ENCODE results near the gene MAP2K6.

DNA sequence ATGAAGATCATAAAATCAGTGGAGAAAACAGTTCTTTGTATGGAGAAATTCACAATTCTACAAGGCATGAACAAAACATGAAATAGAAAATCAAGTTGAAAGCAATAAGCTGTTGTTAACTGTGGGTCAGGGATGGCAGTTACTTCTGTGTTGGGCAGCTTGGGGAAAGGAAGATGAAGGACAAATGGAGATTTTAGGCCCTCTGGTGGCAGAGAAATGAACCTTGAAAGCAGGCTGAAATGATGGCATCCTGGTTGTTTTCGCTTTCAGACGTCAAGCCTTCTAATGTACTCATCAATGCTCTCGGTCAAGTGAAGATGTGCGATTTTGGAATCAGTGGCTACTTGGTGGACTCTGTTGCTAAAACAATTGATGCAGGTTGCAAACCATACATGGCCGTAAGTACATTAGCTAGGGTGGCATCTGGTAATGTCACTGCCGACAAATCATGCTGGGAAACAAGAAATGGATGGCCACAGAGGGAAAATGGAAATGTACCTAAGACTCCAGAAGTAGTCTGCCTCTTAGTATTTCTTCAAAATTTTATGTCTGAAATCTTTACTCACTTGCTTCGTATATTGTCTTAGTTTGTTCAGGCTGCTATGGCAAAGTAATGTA, 108.9 kb downstream of the MAP2K6 start:
- TF ChIP-seq, protein P1, sequence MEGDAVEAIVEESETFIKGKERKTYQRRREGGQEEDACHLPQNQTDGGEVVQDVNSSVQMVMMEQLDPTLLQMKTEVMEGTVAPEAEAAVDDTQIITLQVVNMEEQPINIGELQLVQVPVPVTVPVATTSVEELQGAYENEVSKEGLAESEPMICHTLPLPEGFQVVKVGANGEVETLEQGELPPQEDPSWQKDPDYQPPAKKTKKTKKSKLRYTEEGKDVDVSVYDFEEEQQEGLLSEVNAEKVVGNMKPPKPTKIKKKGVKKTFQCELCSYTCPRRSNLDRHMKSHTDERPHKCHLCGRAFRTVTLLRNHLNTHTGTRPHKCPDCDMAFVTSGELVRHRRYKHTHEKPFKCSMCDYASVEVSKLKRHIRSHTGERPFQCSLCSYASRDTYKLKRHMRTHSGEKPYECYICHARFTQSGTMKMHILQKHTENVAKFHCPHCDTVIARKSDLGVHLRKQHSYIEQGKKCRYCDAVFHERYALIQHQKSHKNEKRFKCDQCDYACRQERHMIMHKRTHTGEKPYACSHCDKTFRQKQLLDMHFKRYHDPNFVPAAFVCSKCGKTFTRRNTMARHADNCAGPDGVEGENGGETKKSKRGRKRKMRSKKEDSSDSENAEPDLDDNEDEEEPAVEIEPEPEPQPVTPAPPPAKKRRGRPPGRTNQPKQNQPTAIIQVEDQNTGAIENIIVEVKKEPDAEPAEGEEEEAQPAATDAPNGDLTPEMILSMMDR (IDR thresholded peaks at IDR 0.05) = peak in 4 of 6 experiments; percentile 55 to 86 (median 82)
- TF ChIP-seq POLR2A (IDR thresholded peaks at IDR 0.05) = no peak

Measured in Peyer's patch (tissue), 4 donors.